DMS114 treated with DMSO at 0.1 percent for 48 hours (cell line): ENCODE results near the gene SLC25A22.

ENCODE experiments used
- DNase-seq: peaks from one replicate; lab custom pipeline; 2025; ENCODE audit not compliant: unreplicated experiment; lab: John Stamatoyannopoulos, UW

The SLC25A22 gene

GRCh38 chr11:834371-835316 is 36.6 kb upstream of the SLC25A22 start:
- DNase-seq: no peak

- DNase-seq: no peak
These were observed 35.8 kb upstream of the SLC25A22 start for GRCh38 chr11:833849-834311.

- DNase-seq: no peak
These were observed 35.2 kb upstream of the SLC25A22 start for GRCh38 chr11:833114-833791.

- DNase-seq: peak; percentile 16
These were observed 34.5 kb upstream of the SLC25A22 start, which contains the start of gene CD151 for GRCh38 chr11:832529-833113. TSS of gene CD151 (plus strand) at chr11:832952. CDS start at chr11:836070, 3,118 bp downstream.

GRCh38 chr11:831961-832528 is 34.0 kb upstream of the SLC25A22 start:
- no peak for DNase-seq

GRCh38 chr11:831118-831864 is 33.2 kb upstream of the SLC25A22 start:
- DNase-seq: no peak

GRCh38 chr11:830295-831117 is 32.4 kb upstream of the SLC25A22 start:
- DNase-seq: no peak

- DNase-seq: no peak
These were observed 31.8 kb upstream of the SLC25A22 start for GRCh38 chr11:829847-830294.

GRCh38 chr11:829176-829846 is 31.2 kb upstream of the SLC25A22 start:
- DNase-seq: no peak

- DNase-seq: no peak
These were observed 30.6 kb upstream of the SLC25A22 start for GRCh38 chr11:828506-829175.

- DNase-seq: no peak
These were observed 29.8 kb upstream of the SLC25A22 start, which contains the start of gene CRACR2B for GRCh38 chr11:827897-828192. TSS of gene CRACR2B (plus strand) at chr11:827919. CDS start at chr11:828608, 689 bp downstream.

- DNase-seq: no peak
These were observed 29.2 kb upstream of the SLC25A22 start for GRCh38 chr11:827146-827896.

- DNase-seq: no peak
These were observed 28.7 kb upstream of the SLC25A22 start for GRCh38 chr11:826836-827145.

- no peak for DNase-seq
These were observed 28.1 kb upstream of the SLC25A22 start for GRCh38 chr11:826227-826621.

GRCh38 chr11:825366-826226 is 27.5 kb upstream of the SLC25A22 start:
- no peak for DNase-seq

GRCh38 chr11:824942-825341 is 26.9 kb upstream of the SLC25A22 start:
- DNase-seq: no peak

- no peak for DNase-seq
These were observed 26.3 kb upstream of the SLC25A22 start for GRCh38 chr11:824292-824880.
